Osteocyte (in vitro differentiated cells): Measurements from ENCODE around the gene PLD5. TPM values are rescaled to one million over a fixed set of nuclear protein-coding genes. Genes with fewer than 3 reads are reported as not detected.

Experiments
- DNase-seq: peaks from one replicate; pipeline ENCODE4 v3.0.0; 2021; ENCODE audit warnings: mixed read lengths; ENCODE audit not compliant: unreplicated experiment; ENCODE audit errors: extremely low spot score
- H3K27ac Mint-ChIP-seq: one replicate; pipeline ENCODE4 v1.8.0; 2021; ENCODE audit warnings: mild to moderate bottlenecking, mixed read lengths; ENCODE audit not compliant: unreplicated experiment
- H3K27me3 Mint-ChIP-seq: one replicate; pipeline ENCODE4 v1.8.0; 2021; ENCODE audit warnings: mixed read lengths; ENCODE audit not compliant: unreplicated experiment
- H3K36me3 Mint-ChIP-seq: one replicate; pipeline ENCODE4 v1.8.0; 2021; ENCODE audit warnings: mixed read lengths; ENCODE audit not compliant: unreplicated experiment
- H3K4me1 Mint-ChIP-seq: one replicate; pipeline ENCODE4 v1.8.0; 2021; ENCODE audit warnings: mixed read lengths; ENCODE audit not compliant: unreplicated experiment
- H3K4me3 Mint-ChIP-seq: one replicate; pipeline ENCODE4 v1.8.0; 2021; ENCODE audit warnings: mild to moderate bottlenecking, moderate library complexity, mixed read lengths; ENCODE audit not compliant: unreplicated experiment
- H3K9me3 Mint-ChIP-seq: one replicate; pipeline ENCODE4 v1.8.0; 2021; ENCODE audit warnings: mixed read lengths; ENCODE audit not compliant: unreplicated experiment
- total RNA-seq: library from RNA; stranded (reverse); gene quantifications from 2 replicates; pipeline ENCODE4 v1.2.1, GENCODE V29; 2021
- TF ChIP-seq, protein P1 (sequence below): fragments of 200-600 bp; sonication (generic); IDR thresholded peaks from 2 replicates; pipeline ENCODE4 v1.5.0; 2021; ENCODE audit warnings: antibody characterized with exemption, mild to moderate bottlenecking, moderate library complexity

PLD5 gene
- total RNA-seq, 1 donor from 2014 or later: not detected

GRCh38 chr1:242056988-242057744 lies 467.3 kb downstream of the PLD5 start:
- DNase-seq: peak; percentile 83
- no peak overlapping the region for H3K27ac Mint-ChIP-seq
- H3K4me3 Mint-ChIP-seq: no peak overlapping the region
- TF ChIP-seq, protein P1, sequence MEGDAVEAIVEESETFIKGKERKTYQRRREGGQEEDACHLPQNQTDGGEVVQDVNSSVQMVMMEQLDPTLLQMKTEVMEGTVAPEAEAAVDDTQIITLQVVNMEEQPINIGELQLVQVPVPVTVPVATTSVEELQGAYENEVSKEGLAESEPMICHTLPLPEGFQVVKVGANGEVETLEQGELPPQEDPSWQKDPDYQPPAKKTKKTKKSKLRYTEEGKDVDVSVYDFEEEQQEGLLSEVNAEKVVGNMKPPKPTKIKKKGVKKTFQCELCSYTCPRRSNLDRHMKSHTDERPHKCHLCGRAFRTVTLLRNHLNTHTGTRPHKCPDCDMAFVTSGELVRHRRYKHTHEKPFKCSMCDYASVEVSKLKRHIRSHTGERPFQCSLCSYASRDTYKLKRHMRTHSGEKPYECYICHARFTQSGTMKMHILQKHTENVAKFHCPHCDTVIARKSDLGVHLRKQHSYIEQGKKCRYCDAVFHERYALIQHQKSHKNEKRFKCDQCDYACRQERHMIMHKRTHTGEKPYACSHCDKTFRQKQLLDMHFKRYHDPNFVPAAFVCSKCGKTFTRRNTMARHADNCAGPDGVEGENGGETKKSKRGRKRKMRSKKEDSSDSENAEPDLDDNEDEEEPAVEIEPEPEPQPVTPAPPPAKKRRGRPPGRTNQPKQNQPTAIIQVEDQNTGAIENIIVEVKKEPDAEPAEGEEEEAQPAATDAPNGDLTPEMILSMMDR: no peak
- no peaks in the 10 kb centered on the region for H3K36me3 Mint-ChIP-seq
- H3K4me1 Mint-ChIP-seq: no peaks in the 10 kb centered on the region
- H3K27me3 Mint-ChIP-seq: no peaks in the 10 kb centered on the region
- peaks cover under 1% of the 10 kb centered on the region for H3K9me3 Mint-ChIP-seq

DNA sequence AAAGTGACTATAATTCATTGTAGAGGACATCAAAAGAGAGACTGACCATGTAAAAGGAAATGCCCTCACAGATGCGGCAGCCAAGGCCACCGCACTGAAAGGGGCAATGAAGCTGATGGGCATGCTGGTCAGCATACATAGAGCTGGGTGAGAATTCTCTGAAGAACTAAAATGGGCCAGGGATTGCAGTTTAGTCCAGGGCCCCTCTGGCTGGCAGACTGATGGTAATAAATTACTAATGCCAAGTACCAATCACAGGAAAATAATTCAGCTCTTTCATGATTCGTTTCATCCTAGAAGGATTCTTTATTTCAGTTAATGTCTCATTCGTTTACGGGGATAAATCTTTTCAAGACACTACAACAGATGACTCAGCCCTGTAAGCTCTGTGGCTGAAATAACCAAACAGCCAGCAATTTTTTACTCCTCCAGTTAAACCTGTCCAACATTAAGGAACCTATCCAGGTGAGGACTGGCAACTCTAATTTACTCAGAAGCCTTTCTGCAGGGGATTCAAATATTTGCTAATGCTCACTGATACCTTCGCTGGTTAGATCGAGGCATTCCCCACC lies 468.7 kb downstream of the PLD5 start:
- no peak overlapping the region for H3K27ac Mint-ChIP-seq
- H3K4me1 Mint-ChIP-seq: no peaks in the 10 kb centered on the region
- TF ChIP-seq, protein P1: no peak
- H3K36me3 Mint-ChIP-seq: no peaks in the 10 kb centered on the region
- peak; percentile 38 for DNase-seq
- peaks cover 4% of the 10 kb centered on the region for H3K9me3 Mint-ChIP-seq
- no peak overlapping the region for H3K4me3 Mint-ChIP-seq
- peaks cover 3% of the 10 kb centered on the region for H3K27me3 Mint-ChIP-seq

DNA sequence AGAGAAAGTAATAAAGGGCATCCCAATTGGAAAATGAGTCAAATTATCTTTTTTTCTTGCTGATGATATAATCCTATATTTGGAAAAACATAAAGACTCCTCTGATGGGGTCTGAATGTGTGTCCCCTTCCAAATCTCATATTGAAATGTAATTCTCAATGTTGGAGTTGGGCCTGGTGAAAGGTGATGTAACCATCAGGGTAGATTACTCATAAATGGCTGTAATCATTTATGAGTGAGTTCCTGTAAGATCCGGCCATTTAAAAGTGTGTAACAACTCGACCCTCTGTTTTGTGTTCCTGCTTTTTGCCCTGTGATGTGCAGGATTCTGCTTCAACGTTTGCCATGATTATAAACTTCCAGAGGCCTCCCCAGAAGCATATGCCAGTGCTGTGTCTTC lies 481.3 kb downstream of the PLD5 start:
- no peaks in the 10 kb centered on the region for H3K36me3 Mint-ChIP-seq
- no peak overlapping the region for H3K4me3 Mint-ChIP-seq
- no peak overlapping the region for H3K27ac Mint-ChIP-seq
- H3K9me3 Mint-ChIP-seq: no peaks in the 10 kb centered on the region
- H3K4me1 Mint-ChIP-seq: no peaks in the 10 kb centered on the region
- H3K27me3 Mint-ChIP-seq: no peaks in the 10 kb centered on the region
- TF ChIP-seq, protein P1: no peak
- peak; percentile 3 for DNase-seq

DNA sequence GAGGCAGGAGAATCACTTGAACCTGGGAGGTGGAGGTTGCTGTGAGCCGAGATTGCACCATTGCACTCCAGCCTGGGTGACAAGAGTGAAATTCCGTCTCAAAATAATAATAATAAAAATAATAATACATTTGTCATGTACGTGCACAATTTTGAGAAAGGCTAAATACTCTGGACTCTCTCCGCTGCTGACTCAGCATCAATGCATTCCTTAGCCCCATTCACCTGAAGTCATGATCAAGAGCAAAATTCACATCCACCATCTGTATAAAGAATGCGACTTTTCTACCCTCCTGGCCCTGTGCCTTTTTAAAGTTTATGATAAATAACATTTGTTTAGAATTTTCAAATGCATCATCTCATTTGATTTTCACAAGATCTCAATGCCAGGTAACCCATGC lies 490.1 kb downstream of the PLD5 start:
- H3K4me3 Mint-ChIP-seq: no peak overlapping the region
- H3K36me3 Mint-ChIP-seq: no peaks in the 10 kb centered on the region
- H3K9me3 Mint-ChIP-seq: no peaks in the 10 kb centered on the region
- no peak for DNase-seq
- TF ChIP-seq, protein P1: no peak
- H3K4me1 Mint-ChIP-seq: no peaks in the 10 kb centered on the region
- H3K27ac Mint-ChIP-seq: no peak overlapping the region
- peaks cover 5% of the 10 kb centered on the region for H3K27me3 Mint-ChIP-seq

GRCh38 chr1:242033447-242033846 lies 491.1 kb downstream of the PLD5 start:
- H3K4me3 Mint-ChIP-seq: no peak overlapping the region
- H3K4me1 Mint-ChIP-seq: no peaks in the 10 kb centered on the region
- TF ChIP-seq, protein P1: no peak
- no peaks in the 10 kb centered on the region for H3K36me3 Mint-ChIP-seq
- H3K27me3 Mint-ChIP-seq: peaks cover 5% of the 10 kb centered on the region
- DNase-seq: no peak
- H3K27ac Mint-ChIP-seq: no peak overlapping the region
- H3K9me3 Mint-ChIP-seq: no peaks in the 10 kb centered on the region
